HG02981 (cell line): ENCODE results near the gene NOD2.

Experiments used
- ATAC-seq: cut with Tn5 transposase; IDR thresholded peaks from one replicate; pipeline ENCODE4 v1.9.1; 2021; ENCODE audit warnings: mild to moderate bottlenecking, moderate library complexity; ENCODE audit not compliant: unreplicated experiment

NOD2 gene

GRCh38 chr16:50692999-50693781 lies at the start of gene NOD2:
Gene NOD2 (plus strand): TSS chr16:50693606. CDS start chr16:50699496, 5,890 bp downstream.
- no peak for ATAC-seq

- ATAC-seq = no peak
Observed at GRCh38 chr16:50644245-50644644, 49.2 kb upstream of the NOD2 start.

GRCh38 chr16:50644729-50645128 lies 48.7 kb upstream of the NOD2 start:
- no peak for ATAC-seq

GRCh38 chr16:50645563-50646220 lies 47.7 kb upstream of the NOD2 start:
- ATAC-seq = no peak

GRCh38 chr16:50646345-50646744 lies 47.1 kb upstream of the NOD2 start:
- ATAC-seq = no peak

- no peak for ATAC-seq
Observed at GRCh38 chr16:50651835-50652438, 41.5 kb upstream of the NOD2 start.

GRCh38 chr16:50652836-50653425 lies 40.5 kb upstream of the NOD2 start:
- ATAC-seq = no peak

- ATAC-seq = no peak
Observed at GRCh38 chr16:50653633-50654519, 39.5 kb upstream of the NOD2 start.

- no peak for ATAC-seq
Observed at GRCh38 chr16:50655558-50656055, 37.8 kb upstream of the NOD2 start.

- no peak for ATAC-seq
Observed at GRCh38 chr16:50657241-50657640, 36.2 kb upstream of the NOD2 start.

GRCh38 chr16:50659806-50660205 lies 33.6 kb upstream of the NOD2 start:
- no peak for ATAC-seq

GRCh38 chr16:50662306-50662940 lies 31.0 kb upstream of the NOD2 start:
- no peak for ATAC-seq

GRCh38 chr16:50664270-50664669 lies 29.1 kb upstream of the NOD2 start:
- no peak for ATAC-seq

- ATAC-seq = no peak
Observed at GRCh38 chr16:50665128-50665878, 28.1 kb upstream of the NOD2 start.

GRCh38 chr16:50666658-50667496 lies 26.5 kb upstream of the NOD2 start:
- peak; percentile 88 for ATAC-seq

- ATAC-seq = no peak
Observed at GRCh38 chr16:50667497-50668367, 25.7 kb upstream of the NOD2 start.

GRCh38 chr16:50668368-50669008 lies 24.9 kb upstream of the NOD2 start:
- ATAC-seq = no peak
